ENCODE data around the gene BICRA. TPM values are rescaled to one million over a fixed set of nuclear protein-coding genes. Genes with fewer than 3 reads are reported as not detected.

Gene BICRA
- total RNA-seq, 1 experiment from 2014 or later, result 14.4 TPM

DNA sequence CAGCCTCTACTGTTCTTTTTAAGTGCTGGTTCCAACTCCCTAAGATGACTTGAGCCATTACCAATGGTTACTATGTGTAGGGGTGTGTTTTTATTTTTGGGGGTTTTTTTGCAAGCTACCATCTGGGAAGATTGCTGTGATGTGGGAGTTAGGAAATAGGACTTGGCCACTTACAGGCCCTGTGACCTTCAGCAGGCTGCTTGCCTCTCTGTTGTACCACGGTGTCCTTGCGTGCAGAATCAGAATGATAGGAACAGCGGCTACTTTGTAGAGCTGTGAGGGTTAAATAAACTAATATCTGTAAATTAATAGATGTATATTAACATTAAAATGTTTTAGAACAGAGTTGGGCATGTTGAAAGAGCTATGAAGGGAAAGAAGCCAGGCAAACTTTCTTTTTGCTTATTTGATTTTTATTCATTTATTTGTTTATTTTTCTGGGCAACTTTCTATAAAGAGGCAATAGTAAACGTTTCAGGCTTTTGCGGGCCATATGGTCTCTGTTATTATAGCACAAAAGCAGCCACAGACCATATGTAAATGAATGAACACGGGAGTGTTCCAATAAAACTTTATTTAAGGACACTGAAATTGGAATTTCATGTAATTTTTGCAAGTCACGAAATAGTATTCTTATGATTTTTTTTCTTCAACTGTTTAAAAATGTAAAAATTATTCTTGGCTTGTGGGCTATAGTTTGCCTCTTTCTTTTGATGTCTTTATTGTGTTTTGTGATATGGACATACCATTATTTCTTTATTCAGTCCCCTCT is 77.9 kb downstream of the BICRA start:
- H3F3A ChIP-seq (ENCODE audit: insufficient read depth, low read depth), result peaks cover 10% of the 10 kb centered on the region; the same call in 1 of the 2 replicates
- no peaks in the 10 kb centered on the region for H3K9me3 ChIP-seq (ENCODE audit: insufficient read depth, low read depth)
- ChIA-PET CTCF (no interaction called here), POLR2A (ENCODE audit: unreplicated experiment) (no interaction called here)
- H3K4me3 ChIP-seq, result no peak overlapping the region
- H3K4me2 ChIP-seq, result no peak overlapping the region
- DNase-seq, result no peak
- H4K20me1 ChIP-seq (ENCODE audit: insufficient read depth), result no peaks in the 10 kb centered on the region
- H2AFZ ChIP-seq, result no peak overlapping the region
- no TSS peak for BruUV-seq (replicated peaks)
- no peaks in the 10 kb centered on the region for H3K9me2 ChIP-seq (ENCODE audit: insufficient read depth)
- intact Hi-C loops (cut with micrococcal nuclease; ENCODE audit: unreplicated experiment), result no loop called here
- H3K27me3 ChIP-seq (ENCODE audit: insufficient read depth, low read depth), result no peaks in the 10 kb centered on the region
- no peaks in the 10 kb centered on the region for H3K79me2 ChIP-seq (ENCODE audit: low read depth)
- no peaks in the 10 kb centered on the region for H3K4me1 ChIP-seq (replicated peaks; ENCODE audit: insufficient read depth)
- H3K36me3 ChIP-seq (ENCODE audit: low read depth), result no peaks in the 10 kb centered on the region
- TF ChIP-seq CTCF (conservative IDR thresholded peaks at IDR 0.05), result no peak
- TF ChIP-seq EZH2 (IDR thresholded peaks at IDR 0.05; ENCODE audit: low read depth), result no peak
- no peak overlapping the region for H3K27ac ChIP-seq

GRCh38 chr19:47687906-47688305 is 79.0 kb downstream of the BICRA start:
- Histone ChIP-seq H3K4me3 (no peak overlapping the region), H2AFZ (no peak overlapping the region), H3K9me3 (ENCODE audit: insufficient read depth, low read depth) (no peaks in the 10 kb centered on the region), H4K20me1 (ENCODE audit: insufficient read depth) (no peaks in the 10 kb centered on the region), H3K4me2 (no peak overlapping the region), H3K4me1 (replicated peaks; ENCODE audit: insufficient read depth) (no peaks in the 10 kb centered on the region), H3K27ac (no peak overlapping the region), H3K9me2 (ENCODE audit: insufficient read depth) (no peaks in the 10 kb centered on the region), H3K27me3 (ENCODE audit: insufficient read depth, low read depth) (no peaks in the 10 kb centered on the region), H3F3A (ENCODE audit: insufficient read depth, low read depth) (peaks cover 10% of the 10 kb centered on the region; the same call in 1 of the 2 replicates), H3K36me3 (ENCODE audit: low read depth) (no peaks in the 10 kb centered on the region), H3K79me2 (ENCODE audit: low read depth) (no peaks in the 10 kb centered on the region)
- intact Hi-C loops (cut with micrococcal nuclease; ENCODE audit: unreplicated experiment), result no loop called here
- ChIA-PET POLR2A (ENCODE audit: unreplicated experiment) (no interaction called here), CTCF (interaction anchor here (0.7 kb wide), 1 partner anchor 19 kb away, joined by 3 read pairs; no protein-coding TSS in a partner anchor)
- no peak for TF ChIP-seq CTCF (conservative IDR thresholded peaks at IDR 0.05)
- TF ChIP-seq EZH2 (IDR thresholded peaks at IDR 0.05; ENCODE audit: low read depth), result no peak
- no TSS peak for BruUV-seq (replicated peaks)
- DNase-seq, result no peak

GRCh38 chr19:47691090-47691489 is 82.2 kb downstream of the BICRA start:
- intact Hi-C loops (cut with micrococcal nuclease; ENCODE audit: unreplicated experiment), result no loop called here

More at GRCh38 chr19:47691090-47691489, 82.2 kb downstream of the BICRA start:
- Histone ChIP-seq H3K9me3 (ENCODE audit: insufficient read depth, low read depth) (no peaks in the 10 kb centered on the region), H2AFZ (no peak overlapping the region), H3K4me1 (replicated peaks; ENCODE audit: insufficient read depth) (no peaks in the 10 kb centered on the region), H3K9me2 (ENCODE audit: insufficient read depth) (no peaks in the 10 kb centered on the region), H3K4me2 (no peak overlapping the region), H3F3A (ENCODE audit: insufficient read depth, low read depth) (peaks cover 5% of the 10 kb centered on the region; the same call in 1 of the 2 replicates), H3K36me3 (ENCODE audit: low read depth) (no peaks in the 10 kb centered on the region), H3K27ac (no peak overlapping the region), H3K4me3 (no peak overlapping the region), H4K20me1 (ENCODE audit: insufficient read depth) (peaks cover 5% of the 10 kb centered on the region; the same call in 1 of the 2 replicates), H3K27me3 (ENCODE audit: insufficient read depth, low read depth) (no peaks in the 10 kb centered on the region), H3K79me2 (ENCODE audit: low read depth) (no peaks in the 10 kb centered on the region)
- no TSS peak for BruUV-seq (replicated peaks)
- POLR2A ChIA-PET (ENCODE audit: unreplicated experiment), result no interaction called here
- TF ChIP-seq CTCF (conservative IDR thresholded peaks at IDR 0.05) (no peak), EZH2 (IDR thresholded peaks at IDR 0.05; ENCODE audit: low read depth) (no peak)
- CTCF ChIA-PET, result no interaction called here
- no peak for DNase-seq
